HFFc6 (cell line): ENCODE measurements around the gene ARMC9. TPM values are rescaled to one million over a fixed set of nuclear protein-coding genes. Genes with fewer than 3 reads are reported as not detected.
A peak's percentile ranks its signal among the peaks of the same experiment; 100 is the strongest.
"Not testable (repeated sequence)": the region's sequence is repeated elsewhere in the genome, so short reads cannot be mapped to it uniquely, and the experiment has no call there.

Experiments
- DNase-seq: peaks from one replicate; pipeline ENCODE4 v3.0.0-alpha.2; 2018
- H3K27ac Mint-ChIP-seq: 2 replicates; pipeline ENCODE4 v1.8.0; 2020; ENCODE audit warnings: mild to moderate bottlenecking, mixed read lengths
- H3K27me3 Mint-ChIP-seq: 2 replicates; pipeline ENCODE4 v1.8.0; 2021; ENCODE audit warnings: mild to moderate bottlenecking, moderate library complexity, mixed read lengths; ENCODE audit not compliant: insufficient read depth
- H3K36me3 Mint-ChIP-seq: 2 replicates; pipeline ENCODE4 v1.8.0; 2021; ENCODE audit warnings: low read depth, mixed read lengths
- H3K4me1 Mint-ChIP-seq: 2 replicates; pipeline ENCODE4 v1.8.0; 2020; ENCODE audit warnings: low read depth, mixed read lengths
- H3K4me3 Mint-ChIP-seq: 2 replicates; pipeline ENCODE4 v1.8.0; 2020; ENCODE audit warnings: mild to moderate bottlenecking, moderate library complexity, mixed read lengths
- H3K9me3 Mint-ChIP-seq: 2 replicates; pipeline ENCODE4 v1.8.0; 2020; ENCODE audit warnings: mild to moderate bottlenecking, mixed read lengths
- CTCF ChIP-seq: fragments of 200-600 bp; sonication (generic); IDR thresholded peaks from 2 replicates; pipeline ENCODE4 v1.5.0; 2021; ENCODE audit warnings: antibody characterized with exemption, mild to moderate bottlenecking
- total RNA-seq, 6 experiments: library from RNA; stranded (reverse); fragmentation: NEBNext Ultra II Directional; extraction: Animal tissue kit (Norgen Biotek cat#: 25700); gene quantifications; 2 replicates in 1 of 6; 3 replicates in 5 of 6; pipeline ENCODE4 v1.2.3, GENCODE V29; 2021

The ARMC9 gene
- total RNA-seq, 6 experiments from 2014 or later, result 49.3 to 93.2 (median 55.7) TPM

- Mint-ChIP-seq H3K9me3 (no peaks in the 10 kb centered on the region), H3K4me3 (no peak overlapping the region), H3K27me3 (peaks cover 1% of the 10 kb centered on the region; the same call in 1 of the 2 replicates), H3K4me1 (peaks cover 35% of the 10 kb centered on the region), H3K36me3 (peaks cover 37% of the 10 kb centered on the region), H3K27ac (no peak overlapping the region)
- TF ChIP-seq CTCF, result no peak
- no peak for DNase-seq
These were observed 21.0 kb upstream of the ARMC9 start for GRCh38 chr2:231177156-231178025.

GRCh38 chr2:231178805-231179204 is 19.6 kb upstream of the ARMC9 start:
- H3K4me1 Mint-ChIP-seq, result peaks cover 41% of the 10 kb centered on the region
- H3K27ac Mint-ChIP-seq, result not testable (repeated sequence)

GRCh38 chr2:231181860-231182512 is 16.4 kb upstream of the ARMC9 start:
- TF ChIP-seq CTCF, result peak; percentile 13; the same call in 1 of the 2 replicates
- H3K36me3 Mint-ChIP-seq, result peaks cover 19% of the 10 kb centered on the region
- H3K4me3 Mint-ChIP-seq, result peak overlapping the region; percentile 34; the same call in 1 of the 2 replicates
- H3K9me3 Mint-ChIP-seq, result no peaks in the 10 kb centered on the region
- peak; percentile 62 for DNase-seq
- H3K4me1 Mint-ChIP-seq, result peaks cover 41% of the 10 kb centered on the region
- H3K27ac Mint-ChIP-seq, result peak overlapping the region; percentile 64
- no peaks in the 10 kb centered on the region; the same call in 1 of the 2 replicates for H3K27me3 Mint-ChIP-seq

More at GRCh38 chr2:231178805-231179204, 19.6 kb upstream of the ARMC9 start:
- H3K9me3 Mint-ChIP-seq, H3K27me3 Mint-ChIP-seq, DNase-seq, H3K4me3 Mint-ChIP-seq: not testable (repeated sequence)
- H3K36me3 Mint-ChIP-seq, result peaks cover 40% of the 10 kb centered on the region

- peaks cover 14% of the 10 kb centered on the region for H3K36me3 Mint-ChIP-seq
- DNase-seq, result no peak
- TF ChIP-seq CTCF, result peak; percentile 28; the same call in 1 of the 2 replicates
- H3K4me1 Mint-ChIP-seq, result peaks cover 44% of the 10 kb centered on the region
- H3K9me3 Mint-ChIP-seq, result no peaks in the 10 kb centered on the region
- H3K27ac Mint-ChIP-seq, result no peak overlapping the region; the same call in 1 of the 2 replicates
- H3K27me3 Mint-ChIP-seq, result no peaks in the 10 kb centered on the region; the same call in 1 of the 2 replicates
- H3K4me3 Mint-ChIP-seq, result no peak overlapping the region
These were observed 15.9 kb upstream of the ARMC9 start for GRCh38 chr2:231182513-231182899.

- peaks cover 10% of the 10 kb centered on the region; the same call in 1 of the 2 replicates for H3K36me3 Mint-ChIP-seq
- peaks cover 49% of the 10 kb centered on the region for H3K4me1 Mint-ChIP-seq
- H3K27ac Mint-ChIP-seq, result no peak overlapping the region
- no peaks in the 10 kb centered on the region for H3K9me3 Mint-ChIP-seq
- no peak for DNase-seq
- no peak overlapping the region; the same call in 1 of the 2 replicates for H3K4me3 Mint-ChIP-seq
- no peaks in the 10 kb centered on the region; the same call in 1 of the 2 replicates for H3K27me3 Mint-ChIP-seq
- TF ChIP-seq CTCF, result no peak
These were observed 14.6 kb upstream of the ARMC9 start for GRCh38 chr2:231183851-231184250.
